IPS DF 19.7 (cell line): ENCODE measurements around the gene LONP2.
A peak's percentile ranks its signal among the peaks of the same experiment; 100 is the strongest.
"Not testable (repeated sequence)": the region's sequence is repeated elsewhere in the genome, so short reads cannot be mapped to it uniquely, and the experiment has no call there.

Experiments used
- DNase-seq: peaks from one replicate; pipeline ENCODE4 v3.0.0-alpha.2; 2013; ENCODE audit warnings: low read depth, low spot score

The LONP2 gene

DNA sequence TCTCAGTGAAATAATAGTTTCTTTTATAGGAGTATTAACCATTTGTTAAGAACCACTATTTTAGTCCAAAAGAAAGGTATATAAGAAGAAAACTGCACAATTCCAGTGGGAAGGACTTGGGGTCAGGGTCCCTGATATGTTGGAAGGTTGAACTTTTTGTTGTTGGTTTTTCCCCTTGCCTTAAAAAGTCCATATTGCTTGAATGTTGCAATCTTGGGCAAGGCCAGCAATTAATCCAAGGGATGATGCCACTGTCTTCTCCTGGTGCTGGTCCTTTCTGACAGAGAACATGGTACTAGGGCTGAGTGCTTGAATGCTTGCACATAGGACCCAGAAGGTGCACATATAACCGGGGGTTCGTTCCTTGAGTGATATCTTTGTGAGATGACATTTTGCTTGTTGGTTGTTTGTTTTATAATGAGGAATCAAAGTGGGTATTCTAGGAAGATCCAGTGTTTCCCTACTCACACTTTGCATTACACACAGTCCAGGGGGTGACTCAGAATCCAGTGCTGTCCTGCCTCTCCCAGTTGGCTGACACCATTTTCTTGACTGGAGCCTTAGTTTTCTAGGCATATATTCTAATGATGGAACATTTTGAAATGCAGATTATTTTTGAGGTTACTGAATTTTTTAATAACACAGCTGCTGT, 86.2 kb downstream of the LONP2 start:
- DNase-seq: no peak

DNA sequence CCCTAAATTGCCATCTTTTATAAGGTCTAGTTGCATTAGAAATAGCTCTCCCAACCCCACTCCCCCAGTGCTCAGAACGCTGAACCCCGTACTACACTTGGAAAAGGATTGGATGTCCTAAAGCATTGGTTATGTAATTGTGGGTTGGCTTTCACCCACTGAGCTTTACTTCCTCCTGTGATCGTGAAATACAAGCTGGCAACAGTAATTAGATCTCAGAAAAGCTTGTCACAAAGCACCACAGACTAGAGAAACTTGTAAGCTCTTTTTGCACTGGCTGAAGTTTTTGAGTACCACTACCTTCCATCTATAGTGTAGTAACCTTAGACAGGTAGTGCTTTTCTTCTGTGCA, 86.7 kb downstream of the LONP2 start:
- no peak for DNase-seq

GRCh38 chr16:48332978-48333377, 88.9 kb downstream of the LONP2 start:
- DNase-seq: no peak

GRCh38 chr16:48334325-48334724, 90.2 kb downstream of the LONP2 start:
- DNase-seq: no peak

DNA sequence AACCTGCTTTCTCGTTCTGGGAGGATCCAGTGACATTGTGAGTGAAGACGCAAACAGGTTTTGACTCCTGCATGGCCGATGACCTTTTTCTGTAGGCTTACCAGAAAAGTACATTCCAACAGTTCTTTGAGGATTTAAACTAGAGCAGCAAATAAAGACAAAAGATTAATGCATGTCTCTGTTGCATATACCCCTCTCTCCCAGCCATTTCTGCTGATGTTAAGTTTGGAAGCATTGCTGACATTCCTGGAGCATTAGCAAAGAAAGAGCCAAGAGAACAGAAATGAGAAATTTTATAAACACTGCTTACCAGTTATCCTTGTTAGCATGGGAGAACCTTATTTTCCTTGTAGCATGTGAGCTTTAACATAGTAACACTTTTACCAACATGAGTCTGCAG, 91.9 kb downstream of the LONP2 start:
- DNase-seq: no peak

DNA sequence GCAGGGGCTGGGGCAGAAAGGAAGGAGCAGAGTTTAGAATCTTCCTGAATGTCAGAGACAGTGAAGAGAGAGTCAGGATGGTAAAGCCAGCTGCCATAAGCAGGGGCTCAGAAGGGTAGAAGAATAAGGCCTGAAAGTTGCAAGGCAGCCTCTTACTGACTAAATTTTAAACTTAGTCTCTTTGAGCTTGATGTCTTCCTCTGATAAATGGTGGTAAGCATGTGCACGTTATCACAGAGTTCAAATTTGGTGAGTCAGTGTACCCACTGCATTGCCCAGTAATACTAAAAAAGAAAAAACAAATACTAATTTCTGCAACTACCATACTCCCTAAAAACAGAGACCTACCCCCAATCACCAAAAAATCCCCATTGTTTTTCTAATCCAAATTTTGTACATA, 96.0 kb downstream of the LONP2 start:
- no peak for DNase-seq

DNA sequence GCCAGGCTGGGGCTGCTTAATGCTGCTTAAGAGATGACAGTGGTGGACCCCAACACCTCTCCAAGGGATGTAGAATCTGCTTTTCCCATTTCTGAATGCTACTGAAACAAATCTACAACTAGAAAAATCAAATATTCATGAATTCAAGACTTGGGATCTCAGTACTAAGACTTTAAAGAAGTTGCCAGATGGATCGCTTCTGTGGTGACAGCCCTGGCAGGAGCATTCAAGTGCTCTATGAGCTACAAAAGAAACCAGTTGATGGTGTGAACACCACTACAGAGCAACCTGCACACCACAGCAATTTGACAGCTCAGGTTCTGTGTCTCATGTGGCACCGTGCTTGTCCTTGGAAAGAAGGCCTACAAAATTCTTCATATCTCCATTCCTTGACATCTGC, 98.5 kb downstream of the LONP2 start:
- DNase-seq: no peak

DNA sequence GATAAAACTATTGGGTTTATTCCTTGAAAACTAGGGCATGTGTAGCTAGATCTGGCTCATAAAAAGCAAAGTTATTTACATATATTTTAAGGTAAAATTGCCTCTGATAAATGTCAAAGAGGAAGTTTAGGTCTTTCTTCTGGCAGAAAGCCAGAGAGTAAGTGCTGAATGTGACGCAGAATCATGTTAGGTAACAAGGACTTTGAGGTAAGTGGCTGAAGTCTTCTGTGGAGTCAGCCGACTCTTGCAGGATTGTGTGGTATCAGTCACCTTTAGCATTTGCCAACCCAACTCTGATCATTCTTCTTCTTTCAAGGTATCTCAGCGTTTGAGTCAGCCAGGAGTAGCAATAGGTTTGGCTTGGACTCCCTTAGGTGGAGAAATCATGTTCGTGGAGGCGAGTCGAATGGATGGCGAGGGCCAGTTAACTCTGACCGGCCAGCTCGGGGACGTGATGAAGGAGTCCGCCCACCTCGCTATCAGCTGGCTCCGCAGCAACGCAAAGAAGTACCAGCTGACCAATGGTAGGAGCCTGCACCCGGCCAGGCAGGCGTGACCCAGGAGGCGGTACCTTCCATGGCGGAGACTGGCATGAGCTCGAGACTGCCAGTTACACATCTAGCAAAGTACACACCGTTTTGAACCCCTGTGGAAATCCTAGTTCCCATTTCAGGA, 103.2 kb downstream of the LONP2 start:
- DNase-seq: no peak

DNA sequence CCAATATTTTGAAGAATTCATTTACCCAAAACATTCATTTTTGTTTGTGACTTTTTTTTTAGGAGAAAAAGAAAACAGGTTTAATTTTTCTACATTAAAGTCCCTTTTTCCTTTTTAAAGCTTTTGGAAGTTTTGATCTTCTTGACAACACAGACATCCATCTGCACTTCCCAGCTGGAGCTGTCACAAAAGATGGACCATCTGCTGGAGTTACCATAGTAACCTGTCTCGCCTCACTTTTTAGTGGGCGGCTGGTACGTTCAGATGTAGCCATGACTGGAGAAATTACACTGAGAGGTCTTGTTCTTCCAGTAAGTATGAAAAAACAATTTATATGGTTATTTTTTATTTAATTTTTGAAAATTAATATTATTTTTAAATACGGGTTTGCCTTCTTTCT, 103.9 kb downstream of the LONP2 start:
- DNase-seq: no peak

DNA sequence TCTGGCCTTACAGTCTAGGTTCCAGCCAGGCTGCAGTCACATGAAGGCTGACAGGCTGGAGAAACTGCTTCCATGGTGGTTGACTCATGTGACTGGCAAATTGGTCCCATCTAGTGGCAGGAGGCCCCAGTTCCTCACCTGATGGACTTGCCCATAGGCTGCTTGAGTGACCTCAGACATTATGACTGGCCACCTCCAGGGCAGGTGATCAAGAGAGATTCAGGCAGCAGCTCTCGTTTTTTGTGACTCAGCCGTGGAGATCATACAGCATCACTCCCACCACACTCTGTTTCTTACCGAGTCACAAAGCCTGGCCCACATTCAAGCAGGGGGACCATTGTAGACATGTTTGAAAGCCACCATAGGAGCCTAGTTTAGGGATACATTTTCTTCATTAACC, 106.6 kb downstream of the LONP2 start:
- DNase-seq: no peak

- DNase-seq: no peak
These were observed 108.7 kb downstream of the LONP2 start for GRCh38 chr16:48352648-48353390.

- DNase-seq: peak; percentile 42
These were observed 109.6 kb downstream of the LONP2 start for GRCh38 chr16:48353565-48354163.

- DNase-seq: not testable (repeated sequence)
These were observed 110.3 kb downstream of the LONP2 start for GRCh38 chr16:48354385-48354784.

DNA sequence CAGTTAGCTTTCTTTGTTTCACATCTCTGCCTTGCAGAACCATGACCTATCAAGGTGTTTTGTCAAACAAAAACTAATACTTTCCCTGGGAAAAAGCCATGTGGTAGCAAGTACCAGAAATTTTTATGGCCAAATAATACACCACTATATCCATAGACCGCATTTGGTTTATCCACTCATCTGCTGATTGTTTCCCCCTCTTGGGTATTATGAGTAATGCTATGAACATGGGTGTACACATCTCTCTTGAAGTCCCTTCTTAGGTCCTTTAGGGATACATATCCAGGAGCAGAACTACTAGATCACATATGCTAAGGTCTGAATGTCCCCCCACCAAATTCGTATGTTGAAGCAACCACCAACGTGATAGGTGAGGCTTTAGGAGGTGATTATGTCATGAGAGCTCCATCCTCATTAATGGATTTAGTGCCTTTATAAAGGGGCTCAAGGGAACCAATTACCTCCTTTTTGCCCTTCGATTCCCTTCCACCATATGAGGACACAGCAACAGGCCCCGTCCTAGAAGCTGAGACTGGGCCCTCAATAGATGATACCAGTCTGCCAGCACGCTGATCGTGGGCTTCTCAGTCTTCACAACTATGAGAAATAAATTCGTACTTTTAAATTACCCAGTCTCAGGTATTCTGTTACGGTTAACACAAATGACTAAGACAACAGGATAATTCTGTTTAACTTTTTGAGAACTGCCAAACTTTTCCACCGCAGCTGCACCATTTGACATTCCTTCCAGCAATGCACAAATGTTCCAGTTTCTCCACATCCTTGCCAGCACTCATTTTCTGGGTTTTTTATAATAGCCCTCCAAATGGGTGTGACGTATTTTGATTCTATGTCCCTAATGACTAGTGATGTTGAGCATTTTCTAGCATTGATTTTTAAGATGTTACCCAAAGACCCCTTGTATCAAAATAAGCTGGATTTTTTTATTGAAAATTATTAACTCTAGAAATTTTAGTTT, 111.1 kb downstream of the LONP2 start:
- DNase-seq: no peak

DNA sequence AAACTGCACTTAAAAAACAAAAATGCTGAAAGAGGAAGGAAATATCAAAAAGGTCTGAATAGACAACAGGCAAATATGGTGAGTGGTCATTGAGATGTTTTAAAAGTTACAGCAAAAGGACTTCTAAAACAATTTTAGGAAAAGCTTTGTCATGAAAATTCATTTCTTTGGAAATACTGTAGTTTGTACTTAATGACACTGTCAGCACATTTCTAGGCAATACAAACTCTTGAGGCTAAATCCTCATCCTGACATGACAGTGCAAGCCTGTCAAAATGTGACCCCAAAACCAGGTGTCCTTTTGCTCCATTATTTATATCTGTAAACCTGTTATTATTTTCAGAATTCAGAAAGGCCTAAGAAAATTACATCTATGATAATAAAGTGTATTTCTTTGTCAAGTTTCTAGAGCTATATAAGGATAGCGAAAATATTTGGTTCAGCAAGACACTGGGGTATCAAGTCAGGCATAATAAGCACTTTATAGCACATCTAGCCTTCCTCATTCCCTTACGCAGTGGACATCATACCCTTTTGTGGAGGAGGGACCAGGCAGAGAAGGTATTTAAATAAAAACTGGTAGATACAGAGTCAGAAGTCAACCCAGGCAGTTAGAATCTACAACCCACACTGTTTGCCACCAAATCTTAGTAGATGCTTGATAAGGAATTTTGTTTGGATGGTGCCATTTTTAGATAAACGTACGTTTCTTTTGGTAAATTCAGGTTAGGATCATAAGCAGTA, 112.7 kb downstream of the LONP2 start:
- no peak for DNase-seq

- DNase-seq: no peak
These were observed 114.3 kb downstream of the LONP2 start for GRCh38 chr16:48358419-48358818.

DNA sequence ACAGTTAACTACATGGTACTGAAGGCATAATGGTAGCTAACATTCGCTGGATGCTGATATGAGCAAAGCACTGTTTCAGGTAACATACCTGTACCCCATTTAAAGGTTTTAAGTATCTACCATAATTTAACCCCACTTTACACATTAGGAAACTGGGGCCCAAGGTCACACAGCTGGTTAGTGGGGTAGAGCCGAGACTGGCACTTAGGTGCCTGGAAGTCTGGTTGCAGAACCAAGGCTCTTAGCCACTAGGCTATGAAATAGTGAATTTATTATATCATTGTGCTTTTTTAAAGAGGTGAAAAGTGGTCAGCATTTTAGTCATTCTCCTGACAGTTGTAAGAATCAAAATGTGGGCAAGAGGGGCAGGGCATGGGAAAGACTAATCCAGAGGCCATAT, 115.9 kb downstream of the LONP2 start:
- DNase-seq: no peak

DNA sequence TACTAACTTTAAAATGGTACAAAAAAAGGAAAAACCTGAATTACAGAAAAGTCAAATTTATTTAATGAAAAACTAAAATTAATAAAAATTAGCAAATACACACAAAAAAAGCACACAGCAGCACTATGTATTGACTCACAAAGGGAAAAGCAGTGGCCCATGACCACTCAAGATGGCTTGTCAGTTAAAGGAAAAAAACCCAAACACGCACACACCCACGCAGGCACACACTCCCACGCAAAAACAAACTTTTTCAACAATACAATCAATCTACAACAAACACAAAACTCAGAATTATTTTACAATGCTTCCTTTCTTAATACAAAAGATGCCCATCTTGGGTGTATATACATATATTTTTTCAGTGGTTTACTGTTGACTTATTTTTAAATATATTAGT, 116.9 kb downstream of the LONP2 start:
- no peak for DNase-seq

- DNase-seq: no peak
These were observed 117.5 kb downstream of the LONP2 start for GRCh38 chr16:48361540-48362144.

GRCh38 chr16:48365025-48365600, 121.0 kb downstream of the LONP2 start:
- DNase-seq: no peak
